Measurements from ENCODE around the gene ABRACL.
"Not testable (repeated sequence)": the region's sequence is repeated elsewhere in the genome, so short reads cannot be mapped to it uniquely, and the experiment has no call there.

GRCh38 chr6:139025416-139025815, 3.1 kb upstream of the ABRACL start:
- not testable (repeated sequence) for TF ChIP-seq POLR2A, POLR2AphosphoS5 (IDR thresholded peaks at IDR 0.05)

All from upper lobe of left lung (tissue), 4 donors.